Suprapubic skin (tissue), 4 donors: Measurements from ENCODE around the gene FMNL2. TPM values are rescaled to one million over a fixed set of nuclear protein-coding genes. Genes with fewer than 3 reads are reported as not detected.

Experiments used
- DNase-seq, 2 donors: peaks; one replicate each; pipeline ENCODE4 v3.0.0-alpha.2; 2019; ENCODE audit warnings: low spot score in 2 of 2
- H3K27ac ChIP-seq: fragments of 200-600 bp; sonication (generic); one replicate; pipeline ENCODE4 v1.5.1; 2019
- H3K27me3 ChIP-seq: fragments of 200-600 bp; sonication (generic); one replicate; pipeline ENCODE4 v1.5.1; 2019
- H3K36me3 ChIP-seq: fragments of 200-600 bp; sonication (generic); one replicate; pipeline ENCODE4 v1.5.1; 2019
- H3K4me1 ChIP-seq: fragments of 200-600 bp; sonication (generic); one replicate; pipeline ENCODE4 v1.5.1; 2019
- H3K4me3 ChIP-seq: fragments of 200-600 bp; sonication (generic); one replicate; pipeline ENCODE4 v1.5.1; 2019; ENCODE audit warnings: mild to moderate bottlenecking
- H3K9me3 ChIP-seq: fragments of 200-600 bp; sonication (generic); one replicate; pipeline ENCODE4 v1.5.1; 2019
- CTCF ChIP-seq, 2 donors: fragments of 200-600 bp in 1 of 2; fragments of 450-650 bp in 1 of 2; sonication (generic) in 1 of 2; IDR thresholded peaks; one replicate each; pipeline ENCODE4 v1.5.1; 2016 to 2019; ENCODE audit warnings: antibody characterized with exemption in 2 of 2, mild to moderate bottlenecking in 1 of 2, moderate library complexity in 1 of 2
- EP300 ChIP-seq: sonication (generic); formaldehyde crosslinking; IDR thresholded peaks from one replicate; pipeline ENCODE4 v1.6.1; 2017; ENCODE audit warnings: antibody characterized with exemption
- POLR2A ChIP-seq, 2 donors: fragments of 450-650 bp; IDR thresholded peaks; one replicate each; pipeline ENCODE4 v1.6.1; 2017; ENCODE audit warnings: antibody characterized with exemption in 2 of 2, mild to moderate bottlenecking in 2 of 2, moderate library complexity in 2 of 2
- POLR2AphosphoS5 ChIP-seq, 3 donors: sonication (generic); formaldehyde crosslinking; IDR thresholded peaks; one replicate each; pipeline ENCODE4 v1.6.1; 2017; ENCODE audit warnings: antibody characterized with exemption in 3 of 3
- WGBS: methylation state at CpG from one replicate; pipeline ENCODE4 v1.1.5; 2018; 5-methylcytosine and 5-hydroxymethylcytosine counted together
- total RNA-seq, 4 donors: library from RNA; depleted of rRNA; stranded (reverse); fragments of >200 nt; gene quantifications; one replicate each; pipeline ENCODE4 v1.1.0, GENCODE V29; 2016

FMNL2 gene
- total RNA-seq, 4 donors from 2014 or later: 15.4 to 18.1 (median 16.0) TPM

GRCh38 chr2:152408254-152408653, 73.3 kb downstream of the FMNL2 start:
- Histone ChIP-seq H3K27ac (no peak overlapping the region), H3K36me3 (no peaks in the 10 kb centered on the region), H3K9me3 (no peaks in the 10 kb centered on the region), H3K4me3 (no peak overlapping the region), H3K27me3 (no peaks in the 10 kb centered on the region), H3K4me1 (peaks cover 28% of the 10 kb centered on the region)
- no peak for TF ChIP-seq POLR2AphosphoS5 (IDR thresholded peaks at IDR 0.05)
- no peak for TF ChIP-seq CTCF (IDR thresholded peaks at IDR 0.05)
- no peak for TF ChIP-seq EP300
- no peak for TF ChIP-seq POLR2A (IDR thresholded peaks at IDR 0.05)
- no peak for DNase-seq
- 93% methylated on average over 3 of the region's 3 CpGs for WGBS

- H3K27ac ChIP-seq: no peak overlapping the region
- H3K4me1 ChIP-seq: peaks cover 25% of the 10 kb centered on the region
Measured at GRCh38 chr2:152409386-152410164, 74.6 kb downstream of the FMNL2 start.

GRCh38 chr2:152410165-152410597, 75.2 kb downstream of the FMNL2 start:
- H3K27me3 ChIP-seq: no peaks in the 10 kb centered on the region
- no peak for DNase-seq
- WGBS: 85% methylated on average over 2 of the region's 2 CpGs
- H3K27ac ChIP-seq: no peak overlapping the region
- no peaks in the 10 kb centered on the region for H3K9me3 ChIP-seq
- peaks cover 25% of the 10 kb centered on the region for H3K4me1 ChIP-seq
- TF ChIP-seq EP300 (no peak), POLR2AphosphoS5 (IDR thresholded peaks at IDR 0.05) (no peak), POLR2A (IDR thresholded peaks at IDR 0.05) (no peak), CTCF (IDR thresholded peaks at IDR 0.05) (no peak)
- no peaks in the 10 kb centered on the region for H3K36me3 ChIP-seq
- no peak overlapping the region for H3K4me3 ChIP-seq

More at GRCh38 chr2:152409386-152410164, 74.6 kb downstream of the FMNL2 start:
- TF ChIP-seq POLR2AphosphoS5 (IDR thresholded peaks at IDR 0.05): no peak
- no peak for TF ChIP-seq POLR2A (IDR thresholded peaks at IDR 0.05)
- TF ChIP-seq CTCF (IDR thresholded peaks at IDR 0.05): no peak
- TF ChIP-seq EP300: no peak
- DNase-seq: no peak
- Histone ChIP-seq H3K27me3 (no peaks in the 10 kb centered on the region), H3K4me3 (no peak overlapping the region), H3K36me3 (no peaks in the 10 kb centered on the region), H3K9me3 (no peaks in the 10 kb centered on the region)
- 91% methylated on average over 6 of the region's 6 CpGs for WGBS

GRCh38 chr2:152411154-152411553, 76.2 kb downstream of the FMNL2 start:
- Histone ChIP-seq H3K27me3 (no peaks in the 10 kb centered on the region), H3K27ac (no peak overlapping the region), H3K36me3 (no peaks in the 10 kb centered on the region), H3K4me1 (peaks cover 22% of the 10 kb centered on the region), H3K9me3 (no peaks in the 10 kb centered on the region), H3K4me3 (no peak overlapping the region)
- no peak for TF ChIP-seq CTCF (IDR thresholded peaks at IDR 0.05)
- TF ChIP-seq EP300: no peak
- no peak for TF ChIP-seq POLR2A (IDR thresholded peaks at IDR 0.05)
- no peak for TF ChIP-seq POLR2AphosphoS5 (IDR thresholded peaks at IDR 0.05)
- no peak for DNase-seq

- Histone ChIP-seq H3K27me3 (no peaks in the 10 kb centered on the region), H3K4me3 (no peak overlapping the region), H3K9me3 (no peaks in the 10 kb centered on the region), H3K4me1 (peaks cover 11% of the 10 kb centered on the region), H3K27ac (no peak overlapping the region), H3K36me3 (no peaks in the 10 kb centered on the region)
- no peak for TF ChIP-seq CTCF (IDR thresholded peaks at IDR 0.05)
- no peak for TF ChIP-seq POLR2AphosphoS5 (IDR thresholded peaks at IDR 0.05)
- TF ChIP-seq POLR2A (IDR thresholded peaks at IDR 0.05): no peak
- TF ChIP-seq EP300: no peak
- DNase-seq: no peak
- 87% methylated on average over 3 of the region's 3 CpGs for WGBS
Measured at GRCh38 chr2:152413228-152414030, 78.5 kb downstream of the FMNL2 start.
